Measurements from ENCODE around the gene AP3S2. TPM values are rescaled to one million over a fixed set of nuclear protein-coding genes. Genes with fewer than 3 reads are reported as not detected.

The AP3S2 gene
- total and polyA plus RNA-seq, 7 donors: 24.1 to 88.5 (median 33.5) TPM

- TF ChIP-seq POLR2AphosphoS5 (IDR thresholded peaks at IDR 0.05) (no peak), POLR2A (IDR thresholded peaks at IDR 0.05) (no peak), EP300 (IDR thresholded peaks at IDR 0.05) (no peak), CTCF (IDR thresholded peaks at IDR 0.05) (no peak)
- WGBS, 2 donors: 96% methylated on average over 7 of the region's 7 CpGs
- H3K27ac ChIP-seq: no peak overlapping the region
Observed at GRCh38 chr15:89810837-89811236, 83.0 kb downstream of the AP3S2 start.

GRCh38 chr15:89809787-89810148, 84.0 kb downstream of the AP3S2 start:
- Histone ChIP-seq H3K4me1 (peaks cover 0 to 9% (median 8%) of the 10 kb centered on the region in 4 donors), H3K4me3 (no peak overlapping the region), H3K36me3 (no peaks in the 10 kb centered on the region), H3K9me3 (no peaks in the 10 kb centered on the region), H3K27ac (no peak overlapping the region), H3K27me3 (peaks cover 7 to 22% (median 18%) of the 10 kb centered on the region in 3 donors)
- TF ChIP-seq POLR2AphosphoS5 (IDR thresholded peaks at IDR 0.05) (no peak), CTCF (IDR thresholded peaks at IDR 0.05) (no peak)
- no peak for DNase-seq
- intact Hi-C loops (cut with DNase I): no loop called here
- WGBS, 2 donors: 97 to 98% methylated on average over 5 of the region's 5 CpGs

More at GRCh38 chr15:89810837-89811236, 83.0 kb downstream of the AP3S2 start:
- Histone ChIP-seq H3K9me3 (peaks cover 0 to 6% (median 2%) of the 10 kb centered on the region in 4 donors), H3K36me3 (no peaks in the 10 kb centered on the region), H3K4me1 (peaks cover 0 to 15% (median 11%) of the 10 kb centered on the region in 4 donors), H3K4me3 (no peak overlapping the region), H3K27me3 (peaks cover 16 to 33% (median 29%) of the 10 kb centered on the region in 3 donors)
- DNase-seq: no peak
- intact Hi-C loops (cut with DNase I): no loop called here

GRCh38 chr15:89809093-89809786, 84.6 kb downstream of the AP3S2 start:
- Histone ChIP-seq H3K27ac (no peak overlapping the region), H3K36me3 (no peaks in the 10 kb centered on the region), H3K9me3 (no peaks in the 10 kb centered on the region), H3K4me1 (peaks cover 0 to 4% (median 3%) of the 10 kb centered on the region in 4 donors), H3K4me3 (no peak overlapping the region), H3K27me3 (peaks cover 2 to 17% (median 13%) of the 10 kb centered on the region in 3 donors)
- DNase-seq: no peak
- 80% methylated on average over 8 of the region's 8 CpGs for WGBS, 2 donors
- no peak for TF ChIP-seq CTCF (IDR thresholded peaks at IDR 0.05)
- no peak for TF ChIP-seq POLR2A (IDR thresholded peaks at IDR 0.05)
- no peak for TF ChIP-seq POLR2AphosphoS5 (IDR thresholded peaks at IDR 0.05)
- no peak for TF ChIP-seq EP300 (IDR thresholded peaks at IDR 0.05)
- intact Hi-C loops (cut with DNase I): no loop called here

GRCh38 chr15:89808160-89808870, 85.5 kb downstream of the AP3S2 start:
- no peak for TF ChIP-seq POLR2A (IDR thresholded peaks at IDR 0.05)
- TF ChIP-seq POLR2AphosphoS5 (IDR thresholded peaks at IDR 0.05): no peak
- TF ChIP-seq EP300 (IDR thresholded peaks at IDR 0.05): no peak
- no peak for TF ChIP-seq CTCF (IDR thresholded peaks at IDR 0.05)
- 89 to 91% methylated on average over 10 of the region's 10 CpGs for WGBS, 2 donors
- Histone ChIP-seq H3K27ac (no peak overlapping the region), H3K27me3 (peaks cover 0 to 8% (median 3%) of the 10 kb centered on the region in 3 donors), H3K4me1 (no peaks in the 10 kb centered on the region), H3K36me3 (no peaks in the 10 kb centered on the region), H3K9me3 (no peaks in the 10 kb centered on the region), H3K4me3 (no peak overlapping the region)
- DNase-seq: no peak
- intact Hi-C loops (cut with DNase I): no loop called here
